HG03521 (cell line): ENCODE results near the gene RAC3.

Experiments
- ATAC-seq: cut with Tn5 transposase; IDR thresholded peaks from one replicate; pipeline ENCODE4 v1.9.1; 2021; ENCODE audit warnings: mild to moderate bottlenecking, moderate library complexity; ENCODE audit not compliant: unreplicated experiment

RAC3 gene

DNA sequence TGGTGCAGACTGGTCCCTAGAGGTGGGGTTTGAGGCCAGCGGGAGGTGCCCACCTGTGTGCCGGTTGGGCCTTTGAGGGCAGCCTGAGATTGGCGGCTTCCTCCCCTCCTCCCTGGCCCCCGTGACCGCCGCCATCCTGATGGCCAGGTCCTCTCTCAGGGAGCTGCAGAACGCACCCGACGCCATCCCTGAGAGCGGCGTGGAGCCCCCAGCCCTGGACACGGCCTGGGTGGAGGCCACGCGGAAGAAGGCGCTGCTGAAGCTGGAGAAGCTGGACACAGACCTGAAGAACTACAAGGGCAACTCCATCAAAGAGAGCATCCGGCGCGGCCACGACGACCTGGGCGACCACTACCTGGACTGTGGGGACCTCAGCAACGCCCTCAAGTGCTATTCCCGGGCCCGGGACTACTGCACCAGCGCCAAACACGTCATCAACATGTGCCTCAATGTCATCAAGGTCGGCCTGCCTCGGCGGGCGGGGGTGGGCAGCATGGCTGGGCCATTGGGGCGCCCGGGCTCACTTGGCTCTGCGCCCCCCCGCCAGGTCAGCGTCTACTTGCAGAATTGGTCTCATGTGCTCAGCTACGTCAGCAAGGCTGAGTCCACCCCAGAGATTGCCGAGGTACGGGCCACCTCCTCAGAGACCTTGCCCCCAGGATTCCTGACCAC, 23.0 kb downstream of the RAC3 start:
- ATAC-seq, result no peak

- ATAC-seq, result no peak
Observed at GRCh38 chr17:82055023-82055964, 23.8 kb downstream of the RAC3 start.

DNA sequence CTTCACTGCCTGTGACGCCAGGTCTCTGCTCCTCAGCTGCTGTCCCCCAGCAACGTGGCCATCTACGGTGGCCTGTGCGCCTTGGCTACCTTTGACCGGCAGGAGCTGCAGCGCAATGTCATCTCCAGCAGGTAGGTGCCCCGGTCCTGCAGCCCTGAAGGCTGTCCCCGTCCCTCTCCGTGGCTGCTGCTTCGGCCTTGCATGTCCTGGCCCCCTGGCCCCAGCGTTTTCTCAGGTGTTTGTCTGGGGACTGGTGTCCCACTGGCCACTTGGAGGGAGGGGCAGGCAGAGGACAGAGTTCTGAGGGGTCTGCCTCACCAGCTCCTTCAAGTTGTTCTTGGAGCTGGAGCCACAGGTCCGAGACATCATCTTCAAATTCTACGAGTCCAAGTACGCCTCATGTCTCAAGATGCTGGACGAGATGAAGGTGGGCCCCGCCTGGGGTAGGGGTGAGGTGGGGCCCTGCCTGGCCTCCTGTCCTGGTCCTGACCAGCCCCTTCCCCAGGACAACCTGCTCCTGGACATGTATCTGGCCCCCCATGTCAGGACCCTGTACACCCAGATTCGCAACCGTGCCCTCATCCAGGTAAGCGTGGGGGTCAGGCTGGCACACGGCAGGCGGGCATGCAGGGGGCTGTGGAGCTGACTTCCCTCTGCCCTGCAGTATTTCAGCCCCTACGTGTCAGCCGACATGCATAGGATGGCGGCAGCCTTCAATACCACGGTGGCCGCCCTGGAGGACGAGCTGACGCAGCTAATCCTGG, 24.7 kb downstream of the RAC3 start:
- ATAC-seq, result no peak

DNA sequence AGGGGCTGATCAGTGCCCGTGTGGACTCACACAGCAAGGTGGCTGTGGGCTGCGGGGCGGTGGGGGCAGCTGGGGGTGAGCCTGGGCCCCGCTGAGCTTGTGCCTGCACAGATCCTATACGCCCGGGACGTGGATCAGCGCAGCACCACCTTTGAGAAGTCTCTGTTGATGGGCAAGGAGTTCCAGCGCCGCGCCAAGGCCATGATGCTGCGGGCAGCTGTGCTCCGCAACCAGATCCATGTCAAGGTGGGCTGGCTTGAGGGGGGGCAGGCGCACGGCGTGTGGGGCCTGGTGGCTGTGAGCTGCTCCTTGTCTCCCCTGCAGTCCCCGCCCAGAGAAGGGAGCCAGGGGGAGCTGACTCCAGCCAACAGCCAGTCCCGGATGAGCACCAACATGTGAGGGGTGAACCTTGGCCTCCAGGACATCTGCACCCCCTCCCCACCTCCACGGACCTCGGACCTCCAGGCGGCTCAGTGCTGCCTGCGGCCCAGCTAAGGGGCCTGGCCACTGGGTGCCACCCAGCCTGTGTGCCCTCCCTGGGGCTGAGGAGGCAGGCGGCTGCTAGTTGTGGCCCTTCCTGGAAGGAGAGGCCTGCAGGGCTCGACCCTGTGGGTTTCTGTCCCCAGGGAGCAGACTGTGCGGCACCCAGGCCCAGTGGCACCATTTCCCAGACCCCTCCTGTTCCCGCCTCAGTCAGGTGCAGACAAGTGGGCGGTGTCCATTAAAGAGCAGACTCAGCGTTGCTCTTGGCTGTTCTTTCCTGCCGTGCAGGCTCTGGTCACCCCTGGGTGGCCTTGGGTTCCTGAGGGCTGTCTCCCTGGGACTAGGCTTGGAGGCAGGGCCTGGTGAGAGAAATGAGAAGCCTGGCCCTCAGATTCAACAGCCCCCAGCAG, 25.5 kb downstream of the RAC3 start:
- no peak for ATAC-seq

DNA sequence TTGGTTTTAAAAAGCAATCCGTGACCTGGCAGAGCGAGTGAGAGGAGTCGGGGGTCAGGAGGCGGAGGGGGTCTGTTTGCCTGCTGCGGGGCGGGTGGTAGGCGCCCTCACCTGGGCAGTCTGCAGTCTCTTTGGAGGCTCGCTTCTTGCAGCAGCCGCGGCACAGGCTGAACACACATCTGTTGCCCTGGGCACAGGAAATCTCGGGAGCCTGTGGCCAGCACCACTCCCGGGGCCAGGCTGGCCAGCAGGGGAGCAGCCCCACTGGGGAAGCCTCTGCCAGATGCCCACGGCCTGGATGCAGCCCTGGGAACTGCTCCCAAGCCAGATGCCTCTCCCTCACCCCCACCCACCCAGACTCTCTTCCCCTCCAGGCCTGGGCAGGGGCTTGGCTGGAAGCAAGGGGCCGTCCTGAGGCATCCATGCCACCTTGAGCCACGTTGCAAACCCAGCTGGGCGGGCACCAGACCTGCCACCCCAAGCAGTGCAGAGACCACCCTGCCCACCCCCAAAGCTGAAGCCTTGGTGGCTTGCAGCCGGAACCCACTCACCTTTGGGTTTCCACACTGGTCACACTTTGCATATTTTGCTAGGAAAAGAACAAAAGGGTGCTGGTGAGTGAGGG, 26.9 kb downstream of the RAC3 start:
- ATAC-seq, result no peak

GRCh38 chr17:82058855-82059249, 27.4 kb downstream of the RAC3 start:
- ATAC-seq, result no peak

GRCh38 chr17:82059272-82060000, 28.0 kb downstream of the RAC3 start:
- ATAC-seq, result no peak

- ATAC-seq, result no peak
Observed at GRCh38 chr17:82060001-82060380, 28.5 kb downstream of the RAC3 start.

DNA sequence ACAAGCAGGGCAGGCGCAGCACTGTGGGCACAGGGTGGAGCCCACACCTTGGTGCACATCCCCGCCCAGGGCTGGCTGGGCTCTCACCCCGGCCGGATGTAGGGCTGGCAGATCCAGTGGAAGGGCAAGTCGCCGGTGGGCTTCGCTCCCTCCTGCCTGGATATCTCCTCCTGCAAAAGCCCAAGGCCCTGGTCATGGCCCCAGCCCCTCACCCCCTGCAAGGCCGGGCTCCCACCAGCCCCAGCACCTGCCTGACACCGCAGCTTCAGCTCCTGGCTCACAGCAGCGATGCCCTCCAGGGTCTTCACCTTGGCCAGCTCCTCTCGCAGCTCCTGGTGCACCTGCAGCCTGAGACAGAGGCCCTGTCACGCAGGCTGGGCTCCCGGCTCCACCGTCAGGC, 29.1 kb downstream of the RAC3 start:
- no peak for ATAC-seq

DNA sequence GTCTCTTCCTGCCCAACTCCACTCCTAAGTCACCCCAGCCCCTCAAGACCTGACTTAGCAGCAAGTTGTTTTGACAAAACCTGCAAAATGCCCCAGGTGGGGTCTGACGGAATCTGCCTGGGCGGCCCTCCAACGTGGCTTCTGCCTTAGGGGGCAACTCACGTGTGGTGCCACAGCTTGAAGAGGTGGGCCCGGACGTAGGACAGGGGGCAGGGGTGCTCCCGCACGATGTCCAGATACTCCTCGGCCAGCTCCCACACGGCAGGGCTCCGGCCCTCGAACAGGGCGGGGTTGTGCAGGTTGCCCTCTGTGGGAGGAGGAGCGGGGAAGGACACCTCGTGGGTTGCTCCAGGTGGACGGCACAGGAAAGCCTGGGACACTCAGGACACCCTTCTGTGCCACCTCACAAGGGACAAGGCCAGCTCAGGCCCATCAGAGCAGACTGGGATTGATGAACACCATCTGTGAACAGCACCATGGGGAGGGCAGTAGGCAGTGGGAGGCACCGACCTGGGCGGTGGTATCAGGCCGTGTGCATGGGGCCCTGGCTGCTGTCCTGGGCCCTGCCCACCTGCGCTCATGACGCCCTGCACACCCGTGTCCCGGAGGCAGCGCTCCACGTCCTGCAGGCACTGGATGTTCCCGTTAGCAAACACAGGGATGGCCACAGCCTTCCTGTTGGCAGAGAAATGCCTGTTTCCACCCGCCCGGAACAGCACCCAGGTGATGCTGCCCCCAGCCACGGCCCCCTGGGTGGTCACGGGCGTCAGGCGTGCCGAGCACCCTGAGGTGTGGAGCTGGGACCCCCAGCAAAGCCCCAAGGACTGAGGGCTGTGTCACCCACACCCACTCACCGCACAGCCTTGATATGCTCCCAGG, 29.8 kb downstream of the RAC3 start:
- no peak for ATAC-seq

- ATAC-seq, result no peak
Observed at GRCh38 chr17:82062076-82062983, 30.9 kb downstream of the RAC3 start.

- ATAC-seq, result no peak
Observed at GRCh38 chr17:82062984-82063368, 31.5 kb downstream of the RAC3 start.

GRCh38 chr17:82063424-82064415, 32.2 kb downstream of the RAC3 start:
- no peak for ATAC-seq

- ATAC-seq, result no peak
Observed at GRCh38 chr17:82064433-82065192, 33.1 kb downstream of the RAC3 start.

DNA sequence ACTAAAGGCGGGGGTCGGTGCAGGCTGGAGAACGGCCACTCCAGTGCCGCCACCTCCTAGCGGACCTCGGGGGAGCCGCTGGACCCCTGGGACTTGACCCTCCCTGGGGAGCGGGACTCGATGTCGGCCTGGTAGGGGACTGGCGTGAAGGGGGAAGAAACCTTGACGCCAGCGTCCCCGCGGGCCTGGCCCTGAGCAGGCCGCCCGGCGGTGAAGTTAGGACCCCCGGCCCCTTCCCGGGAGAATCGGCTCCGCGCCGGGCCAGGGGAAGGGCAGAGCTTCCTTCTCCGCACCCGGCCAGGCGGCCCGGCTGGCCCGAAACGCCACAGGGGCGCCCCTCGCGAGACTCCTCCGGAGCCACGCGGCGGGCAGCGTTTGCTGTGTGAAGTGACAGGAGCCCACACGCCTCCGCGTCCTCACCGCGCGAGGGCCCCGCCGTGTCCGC, 33.7 kb downstream of the RAC3 start:
- ATAC-seq, result peak; percentile 28
